Measurements from ENCODE around the gene ADRA2C. TPM values are rescaled to one million over a fixed set of nuclear protein-coding genes. Genes with fewer than 3 reads are reported as not detected.

ADRA2C gene
- polyA plus RNA-seq, 1 donor from 2014 or later, result 3.0 TPM

DNA sequence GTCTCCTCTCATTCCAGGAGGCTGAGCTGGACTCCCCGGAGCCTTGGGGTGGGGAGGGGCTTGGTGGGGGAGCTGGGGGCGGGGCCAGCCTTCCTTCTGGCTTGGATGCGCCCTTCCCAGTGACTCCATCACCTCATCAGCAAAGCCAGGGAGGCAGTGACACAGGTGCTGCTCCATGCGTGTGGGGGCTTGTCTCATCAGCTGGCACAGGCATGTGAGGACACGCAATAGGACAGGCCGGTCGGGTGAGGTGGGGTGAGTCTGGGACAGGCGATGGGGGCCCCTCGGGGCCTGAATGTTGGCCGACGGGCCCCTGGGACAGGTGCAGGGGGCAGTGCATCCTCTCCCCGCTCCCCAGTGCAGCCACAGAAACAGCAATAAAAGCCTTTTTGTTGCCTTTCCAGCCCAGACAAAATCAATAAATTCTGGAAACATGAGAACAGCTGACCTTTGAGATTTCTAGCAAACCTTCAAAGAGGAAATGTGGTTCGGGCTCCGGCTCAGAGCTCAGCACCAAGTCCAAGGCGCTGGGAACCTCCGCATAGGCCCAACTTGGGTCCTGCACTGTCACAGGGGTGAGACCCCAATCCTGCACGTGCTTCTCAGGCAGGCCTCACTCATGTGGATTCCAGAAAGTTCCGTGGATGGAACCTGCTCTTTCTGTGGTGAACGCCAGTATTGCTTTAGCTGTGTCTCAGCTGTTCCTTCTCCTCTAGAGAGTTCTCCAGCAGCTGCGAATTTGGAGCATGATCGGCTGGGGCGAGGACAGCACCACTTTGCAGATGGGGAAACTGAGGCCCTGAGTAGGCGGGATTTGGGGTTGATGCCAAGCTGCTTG lies 18.5 kb downstream of the ADRA2C start:
- H2AFZ ChIP-seq (ENCODE audit: low read depth, low read length), result no peak overlapping the region
- H3K4me2 ChIP-seq (ENCODE audit: low read length), result no peak overlapping the region
- no peaks in the 10 kb centered on the region for H3F3A ChIP-seq (ENCODE audit: insufficient read depth, low read length, poor library complexity, severe bottlenecking)
- TF ChIP-seq, protein P1, sequence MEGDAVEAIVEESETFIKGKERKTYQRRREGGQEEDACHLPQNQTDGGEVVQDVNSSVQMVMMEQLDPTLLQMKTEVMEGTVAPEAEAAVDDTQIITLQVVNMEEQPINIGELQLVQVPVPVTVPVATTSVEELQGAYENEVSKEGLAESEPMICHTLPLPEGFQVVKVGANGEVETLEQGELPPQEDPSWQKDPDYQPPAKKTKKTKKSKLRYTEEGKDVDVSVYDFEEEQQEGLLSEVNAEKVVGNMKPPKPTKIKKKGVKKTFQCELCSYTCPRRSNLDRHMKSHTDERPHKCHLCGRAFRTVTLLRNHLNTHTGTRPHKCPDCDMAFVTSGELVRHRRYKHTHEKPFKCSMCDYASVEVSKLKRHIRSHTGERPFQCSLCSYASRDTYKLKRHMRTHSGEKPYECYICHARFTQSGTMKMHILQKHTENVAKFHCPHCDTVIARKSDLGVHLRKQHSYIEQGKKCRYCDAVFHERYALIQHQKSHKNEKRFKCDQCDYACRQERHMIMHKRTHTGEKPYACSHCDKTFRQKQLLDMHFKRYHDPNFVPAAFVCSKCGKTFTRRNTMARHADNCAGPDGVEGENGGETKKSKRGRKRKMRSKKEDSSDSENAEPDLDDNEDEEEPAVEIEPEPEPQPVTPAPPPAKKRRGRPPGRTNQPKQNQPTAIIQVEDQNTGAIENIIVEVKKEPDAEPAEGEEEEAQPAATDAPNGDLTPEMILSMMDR (IDR thresholded peaks at IDR 0.05; ENCODE audit: poor library complexity, severe bottlenecking), result no peak
- TF ChIP-seq POLR2AphosphoS5 (IDR thresholded peaks at IDR 0.05), result no peak
- H3K36me3 ChIP-seq (ENCODE audit: insufficient read depth, low read length), result no peaks in the 10 kb centered on the region
- H3K79me2 ChIP-seq (replicated peaks; ENCODE audit: insufficient read depth, low read length), result no peaks in the 10 kb centered on the region
- no peak overlapping the region for H3K27ac ChIP-seq (ENCODE audit: low read length)
- no peaks in the 10 kb centered on the region for H3K27me3 ChIP-seq (ENCODE audit: insufficient read depth, low read depth, low read length)
- no peak overlapping the region for H3K4me3 ChIP-seq (ENCODE audit: low read length)
- no peak overlapping the region for H3K9ac ChIP-seq (ENCODE audit: low read length)
- H3K9me2 ChIP-seq (ENCODE audit: insufficient read depth, low read length), result no peaks in the 10 kb centered on the region
- H4K20me1 ChIP-seq (ENCODE audit: insufficient read depth), result no peaks in the 10 kb centered on the region
- no peaks in the 10 kb centered on the region for H3K9me3 ChIP-seq (ENCODE audit: low read length)

DNA sequence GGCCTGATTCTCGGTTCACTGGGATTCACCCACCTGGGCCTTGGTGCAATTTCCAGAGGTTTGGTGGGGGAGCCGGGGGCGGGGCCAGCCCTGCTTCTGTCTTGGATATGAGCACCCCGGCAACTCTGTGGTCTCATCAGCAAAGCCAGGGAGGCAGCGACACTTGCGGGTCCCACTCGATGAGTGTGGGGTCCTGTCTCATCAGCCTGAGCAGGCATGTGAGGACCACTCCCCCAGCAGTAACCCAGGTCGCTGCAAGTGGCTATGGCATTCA lies 19.0 kb downstream of the ADRA2C start:
- Histone ChIP-seq H3K79me2 (replicated peaks; ENCODE audit: insufficient read depth, low read length) (no peaks in the 10 kb centered on the region), H3K9me3 (ENCODE audit: low read length) (no peaks in the 10 kb centered on the region), H3K4me3 (ENCODE audit: low read length) (no peak overlapping the region), H3K27ac (ENCODE audit: low read length) (no peak overlapping the region), H3K4me2 (ENCODE audit: low read length) (no peak overlapping the region), H3K9ac (ENCODE audit: low read length) (no peak overlapping the region), H3F3A (ENCODE audit: insufficient read depth, low read length, poor library complexity, severe bottlenecking) (no peaks in the 10 kb centered on the region), H2AFZ (ENCODE audit: low read depth, low read length) (no peak overlapping the region), H3K9me2 (ENCODE audit: insufficient read depth, low read length) (no peaks in the 10 kb centered on the region), H4K20me1 (ENCODE audit: insufficient read depth) (no peaks in the 10 kb centered on the region), H3K36me3 (ENCODE audit: insufficient read depth, low read length) (no peaks in the 10 kb centered on the region), H3K27me3 (ENCODE audit: insufficient read depth, low read depth, low read length) (no peaks in the 10 kb centered on the region)
- TF ChIP-seq EP300 (conservative IDR thresholded peaks at IDR 0.05; ENCODE audit: poor library complexity, severe bottlenecking) (no peak), POLR2AphosphoS5 (IDR thresholded peaks at IDR 0.05) (no peak)

DNA sequence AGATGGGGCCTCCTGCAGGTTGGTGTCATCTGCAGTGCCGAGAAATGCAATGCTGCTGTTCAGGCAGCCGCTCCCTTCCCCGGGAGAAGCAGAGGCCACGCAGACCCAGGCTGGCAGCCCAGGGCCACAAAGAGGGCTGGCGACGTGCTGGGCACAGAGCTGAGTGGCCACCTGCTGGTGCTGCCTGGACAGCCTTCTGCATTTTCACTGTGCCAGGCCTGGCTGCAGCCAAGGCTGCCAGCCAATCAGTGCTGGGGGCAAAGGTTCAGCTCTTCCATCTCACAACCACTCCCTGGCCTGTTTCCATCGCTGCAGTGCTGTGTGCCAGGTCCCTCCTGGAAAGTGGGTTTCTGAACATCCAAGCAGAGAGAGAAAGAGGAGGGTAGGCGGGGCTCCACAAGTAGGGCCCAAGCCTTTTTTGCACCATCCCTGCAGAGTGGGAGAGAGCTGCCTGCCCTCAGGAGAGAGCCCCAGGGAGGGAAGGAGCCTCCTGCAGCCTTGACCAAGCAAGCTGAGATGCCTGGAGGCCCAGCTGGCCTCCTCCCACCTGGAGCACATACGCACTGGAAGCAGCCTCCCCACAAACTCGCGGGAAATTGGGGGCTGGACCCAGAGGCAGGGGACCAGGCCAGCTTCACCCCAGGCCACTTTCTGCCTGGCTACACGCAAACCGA lies 20.1 kb downstream of the ADRA2C start:
- Histone ChIP-seq H3K36me3 (ENCODE audit: insufficient read depth, low read length) (no peaks in the 10 kb centered on the region), H3K9me3 (ENCODE audit: low read length) (no peaks in the 10 kb centered on the region), H3F3A (ENCODE audit: insufficient read depth, low read length, poor library complexity, severe bottlenecking) (no peaks in the 10 kb centered on the region), H3K9me2 (ENCODE audit: insufficient read depth, low read length) (no peaks in the 10 kb centered on the region), H3K4me3 (ENCODE audit: low read length) (no peak overlapping the region), H4K20me1 (ENCODE audit: insufficient read depth) (no peaks in the 10 kb centered on the region), H3K79me2 (replicated peaks; ENCODE audit: insufficient read depth, low read length) (no peaks in the 10 kb centered on the region), H3K27ac (ENCODE audit: low read length) (no peak overlapping the region), H3K27me3 (ENCODE audit: insufficient read depth, low read depth, low read length) (no peaks in the 10 kb centered on the region), H2AFZ (ENCODE audit: low read depth, low read length) (no peak overlapping the region), H3K4me2 (ENCODE audit: low read length) (no peak overlapping the region), H3K9ac (ENCODE audit: low read length) (no peak overlapping the region)
- TF ChIP-seq POLR2AphosphoS5 (IDR thresholded peaks at IDR 0.05) (no peak), SMC3 (conservative IDR thresholded peaks at IDR 0.05; ENCODE audit: poor library complexity) (no peak), EP300 (conservative IDR thresholded peaks at IDR 0.05; ENCODE audit: poor library complexity, severe bottlenecking) (no peak), MXI1 (conservative IDR thresholded peaks at IDR 0.05; ENCODE audit: poor library complexity, severe bottlenecking) (no peak), EZH2 (IDR thresholded peaks at IDR 0.05; ENCODE audit: borderline replicate concordance, insufficient read depth, low read length, poor library complexity, severe bottlenecking) (no peak), RAD21 (conservative IDR thresholded peaks at IDR 0.05) (no peak), TAF1 (IDR thresholded peaks at IDR 0.05; ENCODE audit: low read depth) (no peak)
- TF ChIP-seq, protein P1 (IDR thresholded peaks at IDR 0.05; ENCODE audit: poor library complexity, severe bottlenecking), result no peak
- TF ChIP-seq, protein P2, sequence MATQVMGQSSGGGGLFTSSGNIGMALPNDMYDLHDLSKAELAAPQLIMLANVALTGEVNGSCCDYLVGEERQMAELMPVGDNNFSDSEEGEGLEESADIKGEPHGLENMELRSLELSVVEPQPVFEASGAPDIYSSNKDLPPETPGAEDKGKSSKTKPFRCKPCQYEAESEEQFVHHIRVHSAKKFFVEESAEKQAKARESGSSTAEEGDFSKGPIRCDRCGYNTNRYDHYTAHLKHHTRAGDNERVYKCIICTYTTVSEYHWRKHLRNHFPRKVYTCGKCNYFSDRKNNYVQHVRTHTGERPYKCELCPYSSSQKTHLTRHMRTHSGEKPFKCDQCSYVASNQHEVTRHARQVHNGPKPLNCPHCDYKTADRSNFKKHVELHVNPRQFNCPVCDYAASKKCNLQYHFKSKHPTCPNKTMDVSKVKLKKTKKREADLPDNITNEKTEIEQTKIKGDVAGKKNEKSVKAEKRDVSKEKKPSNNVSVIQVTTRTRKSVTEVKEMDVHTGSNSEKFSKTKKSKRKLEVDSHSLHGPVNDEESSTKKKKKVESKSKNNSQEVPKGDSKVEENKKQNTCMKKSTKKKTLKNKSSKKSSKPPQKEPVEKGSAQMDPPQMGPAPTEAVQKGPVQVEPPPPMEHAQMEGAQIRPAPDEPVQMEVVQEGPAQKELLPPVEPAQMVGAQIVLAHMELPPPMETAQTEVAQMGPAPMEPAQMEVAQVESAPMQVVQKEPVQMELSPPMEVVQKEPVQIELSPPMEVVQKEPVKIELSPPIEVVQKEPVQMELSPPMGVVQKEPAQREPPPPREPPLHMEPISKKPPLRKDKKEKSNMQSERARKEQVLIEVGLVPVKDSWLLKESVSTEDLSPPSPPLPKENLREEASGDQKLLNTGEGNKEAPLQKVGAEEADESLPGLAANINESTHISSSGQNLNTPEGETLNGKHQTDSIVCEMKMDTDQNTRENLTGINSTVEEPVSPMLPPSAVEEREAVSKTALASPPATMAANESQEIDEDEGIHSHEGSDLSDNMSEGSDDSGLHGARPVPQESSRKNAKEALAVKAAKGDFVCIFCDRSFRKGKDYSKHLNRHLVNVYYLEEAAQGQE (IDR thresholded peaks at IDR 0.05; ENCODE audit: borderline replicate concordance), result no peak

Data from neural cell (in vitro differentiated cells).